HepG2 (cell line): Measurements from ENCODE around the gene TBC1D4. TPM values are rescaled to one million over a fixed set of nuclear protein-coding genes. Genes with fewer than 3 reads are reported as not detected.

Source experiments
- ATAC-seq: fragments of 200-7000 bp; cut with Tn5 transposase; 3 replicates; pipeline ENCODE4 v1.9.1; 2020; ENCODE audit warnings: mild to moderate bottlenecking, moderate library complexity
- BruUV-seq: library from RNA; stranded (reverse); fragments of 400-500 nt; replicated peaks from 2 replicates; lab custom pipeline; 2021; lab: Mats Ljungman, UMichigan
- CTCF ChIA-PET: fragments of 300-600 bp; formaldehyde crosslinking; extraction: SDS; loops from one replicate; lab custom pipeline; 2021; ENCODE audit warnings: low total read pairs, inconsistent platforms, low intra/inter-chr PET ratio; lab: Yijun Ruan, JAX
- POLR2A ChIA-PET: fragments of 350-600 bp; sonication (Branson Sonifier 250); formaldehyde crosslinking; loops from one replicate; lab custom pipeline; 2020; ENCODE audit warnings: antibody characterized with exemption, inconsistent platforms; lab: Yijun Ruan, JAX
- DNase-seq: peaks from one replicate; pipeline ENCODE4 v3.0.0-alpha.2; 2015; ENCODE audit warnings: low spot score
- FAIRE-seq: peaks from 3 replicates; lab custom pipeline; 2011; peaks lifted over from hg19 to GRCh38; lab: Jason Lieb, UNC
- H2AFZ ChIP-seq: one replicate; pipeline ENCODE4 v1.6.1; 2011; ENCODE audit warnings: low read length, inconsistent platforms
- H3K27ac ChIP-seq: fragments of 300-600 bp; 3 replicates; pipeline ENCODE4 v1.8.0; 2011; ENCODE audit warnings: mixed run types, mild to moderate bottlenecking, mixed read lengths, low read length, inconsistent platforms; ENCODE audit not compliant: insufficient read depth; ENCODE audit errors: extremely low read length
- H3K27me3 ChIP-seq, 2 experiments: fragments of 200-600 bp in 1 of 2; 2 replicates in 1 of 2; 3 replicates in 1 of 2; pipeline versions ENCODE4 v1.6.0 to v1.8.0; 2011; ENCODE audit warnings: low read length in 2 of 2, mild to moderate bottlenecking in 2 of 2, moderate library complexity in 2 of 2, inconsistent platforms in 1 of 2; ENCODE audit not compliant: insufficient read depth in 2 of 2, control insufficient read depth in 1 of 2
- H3K36me3 ChIP-seq, 2 experiments: fragments of 200-600 bp in 1 of 2; replicated peaks in 1 of 2; 2 replicates in 1 of 2; 3 replicates in 1 of 2; pipeline versions ENCODE4 v1.5.1 to v1.8.0; 2011; ENCODE audit warnings: low read length in 2 of 2, inconsistent platforms in 1 of 2; ENCODE audit not compliant: insufficient read depth in 2 of 2, control insufficient read depth in 1 of 2
- H3K4me1 ChIP-seq: 2 replicates; pipeline ENCODE4 v1.5.1; 2012; ENCODE audit warnings: low read length, inconsistent platforms; ENCODE audit not compliant: insufficient read depth
- H3K4me2 ChIP-seq: 2 replicates; pipeline ENCODE4 v1.6.0; 2011; ENCODE audit warnings: low read depth, low read length, inconsistent platforms
- H3K4me3 ChIP-seq, 3 experiments: fragments of 200-600 bp in 1 of 3; sonication (generic), shearing (Covaris generic) in 1 of 3; replicated peaks in 1 of 3; 2 replicates each; pipeline ENCODE4 v1.5.1; 2011 to 2016; ENCODE audit warnings: low read length in 3 of 3, inconsistent platforms in 2 of 3, low read depth in 2 of 3, mild to moderate bottlenecking in 2 of 3, control low read depth in 1 of 3, mixed read lengths in 1 of 3; ENCODE audit not compliant: insufficient read depth in 1 of 3
- H3K79me2 ChIP-seq: one replicate; pipeline ENCODE4 v1.6.1; 2011; ENCODE audit warnings: low read length, inconsistent platforms; ENCODE audit not compliant: insufficient read depth
- H3K9ac ChIP-seq: 2 replicates; pipeline ENCODE4 v1.6.0; 2011; ENCODE audit warnings: mild to moderate bottlenecking, low read depth, low read length, inconsistent platforms; ENCODE audit not compliant: insufficient read depth
- H3K9me3 ChIP-seq: 2 replicates; pipeline ENCODE4 v1.5.1; 2012; ENCODE audit warnings: mild to moderate bottlenecking, low read length
- H4K20me1 ChIP-seq: 2 replicates; pipeline ENCODE4 v1.6.0; 2011; ENCODE audit warnings: inconsistent platforms, mild to moderate bottlenecking, low read length, moderate library complexity; ENCODE audit not compliant: insufficient read depth
- ARID5B ChIP-seq: IDR thresholded peaks from 2 replicates; pipeline ENCODE4 v1.4.0; 2020; ENCODE audit warnings: mild to moderate bottlenecking, missing genetic modification reagents
- CENPT ChIP-seq: sonication (generic); formaldehyde crosslinking; IDR thresholded peaks from 2 replicates; pipeline ENCODE4 v1.8.0; 2022; ENCODE audit warnings: low read depth, mild to moderate bottlenecking, moderate library complexity, missing genetic modification reagents
- HHEX ChIP-seq: IDR thresholded peaks from 2 replicates; pipeline ENCODE4 v1.6.1; 2016; ENCODE audit warnings: control low read depth
- KAT7 ChIP-seq: IDR thresholded peaks from 2 replicates; pipeline ENCODE4 v1.6.1; 2018; ENCODE audit warnings: borderline replicate concordance, missing compliant biosample characterization
- NONO ChIP-seq, 2 experiments: fragments of 450-650 bp in 1 of 2; sonication (generic) in 1 of 2; formaldehyde crosslinking in 1 of 2; IDR thresholded peaks in 1 of 2; conservative IDR thresholded peaks in 1 of 2; 2 replicates each; pipeline versions ENCODE4 v1.6.1 to v1.8.0; 2017 to 2022; ENCODE audit warnings: mild to moderate bottlenecking in 1 of 2, missing genetic modification reagents in 1 of 2, moderate library complexity in 1 of 2
- THAP9 ChIP-seq: sonication (generic); formaldehyde crosslinking; IDR thresholded peaks from 2 replicates; pipeline ENCODE4; 2020; ENCODE audit warnings: missing genetic modification reagents, mild to moderate bottlenecking, borderline replicate concordance
- TSC22D2 ChIP-seq: sonication (generic); formaldehyde crosslinking; IDR thresholded peaks from 2 replicates; pipeline ENCODE4 v1.5.1; 2020; ENCODE audit warnings: missing genetic modification reagents, mild to moderate bottlenecking, borderline replicate concordance
- ZNF234 ChIP-seq: sonication (generic); formaldehyde crosslinking; conservative IDR thresholded peaks from 2 replicates; pipeline ENCODE4 v1.5.1; 2020; ENCODE audit warnings: mild to moderate bottlenecking, missing genetic modification reagents
- ZNF569 ChIP-seq: sonication (generic); formaldehyde crosslinking; IDR thresholded peaks from 2 replicates; pipeline ENCODE4 v1.5.0; 2020; ENCODE audit warnings: mild to moderate bottlenecking, missing genetic modification reagents, moderate library complexity, borderline replicate concordance
- ZNF670 ChIP-seq: sonication (generic); formaldehyde crosslinking; IDR thresholded peaks from 2 replicates; pipeline ENCODE4 v1.8.0; 2022; ENCODE audit warnings: mild to moderate bottlenecking, missing genetic modification reagents, borderline replicate concordance
- WGBS: methylation state at CpG from one replicate; pipeline ENCODE4 v1.1.6; 2017; ENCODE audit warnings: low lambda C conversion rate; 5-methylcytosine and 5-hydroxymethylcytosine counted together
- in situ Hi-C: cut with HindIII; loops from 2 replicates; pipeline ENCODE4 v1.10.0; 2017; ENCODE audit warnings: low pct_unique_long_range_greater_than_20kb; ENCODE audit not compliant: extremely low pct_ligation_motif_present
- intact Hi-C: fragments of 100-400 bp; cut with micrococcal nuclease; formaldehyde crosslinking; loops from one replicate; pipeline ENCODE4 v1.10.0; 2022; ENCODE audit not compliant: unreplicated experiment
- polyA plus RNA-seq, 8 experiments: library from polyadenylated mRNA; depleted of rRNA in 3 of 8; stranded (reverse) in 7 of 8; unstranded in 1 of 8; fragments of >200 nt; fragmentation: Illumina TruSeq in 4 of 8; extraction: Trizol in 4 of 8; gene quantifications; 2 replicates each; pipeline versions ENCODE4 v1.2.1 to v1.2.3, GENCODE V29; 2011 to 2016; ENCODE audit warnings: low read depth in 4 of 8, missing spikeins in 1 of 8, mixed read lengths in 1 of 8; ENCODE audit not compliant: insufficient read depth in 1 of 8
- total RNA-seq, 5 experiments: library from RNA; depleted of rRNA; stranded (reverse); fragments of >200 nt; fragmentation: Illumina TruSeq; extraction: Trizol; gene quantifications; 2 replicates each; pipeline ENCODE4 v1.2.3, GENCODE V29; 2016; ENCODE audit warnings: low read depth in 1 of 5
- TF ChIP-seq, protein P1 (sequence below): sonication (generic); formaldehyde crosslinking; IDR thresholded peaks from 2 replicates; pipeline ENCODE4 v1.8.0; 2022; ENCODE audit warnings: low read depth, missing genetic modification reagents
- TF ChIP-seq, protein P2 (sequence below): sonication (generic); formaldehyde crosslinking; IDR thresholded peaks from 2 replicates; pipeline ENCODE4 v1.4.0; 2020; ENCODE audit warnings: mild to moderate bottlenecking, missing genetic modification reagents

The TBC1D4 gene
- total and polyA plus RNA-seq, 2 of the 13 experiments (the other 11 are each of a cell fraction or from before 2014, with no cell fraction given), result 35.9 to 64.4 TPM

GRCh38 chr13:75485286-75486062, 3.5 kb upstream of the TBC1D4 start:
- intact Hi-C loops, result no loop called here
- Histone ChIP-seq H4K20me1 (no peaks in the 10 kb centered on the region), H3K4me2 (peak overlapping the region; percentile 38), H3K4me1 (peaks cover 59% of the 10 kb centered on the region), H3K36me3 (no peaks in the 10 kb centered on the region), H3K27me3 (no peaks in the 10 kb centered on the region; a peak in 1 of 5 replicates), H3K9ac (no peak overlapping the region), H3K27ac (peak overlapping the region; percentile 53), H2AFZ (no peak overlapping the region), H3K9me3 (no peaks in the 10 kb centered on the region), H3K79me2 (peaks cover 12% of the 10 kb centered on the region), H3K4me3 (no peak overlapping the region; a peak in 1 of 6 replicates)
- ATAC-seq (no peak), FAIRE-seq (no peak), DNase-seq (peak; percentile 81)
- ChIA-PET CTCF (interaction anchor here (2.3 kb wide), 1 partner anchor 64 kb away, joined by 9 read pairs; the partner anchor contains the start of gene UCHL3), POLR2A (interaction anchor here (1.0 kb wide), 1 partner anchor 74 kb away, joined by 3 read pairs; no protein-coding TSS in a partner anchor)
- WGBS, result 44% methylated on average over 1 of the region's 1 CpG
- no TSS peak for BruUV-seq
- in situ Hi-C loops, result loop anchor here (5.0 kb wide), 1 partner anchor 62 kb away; the partner anchor contains the start of gene UCHL3
- TF ChIP-seq NONO (IDR thresholded peaks at IDR 0.05) (no peak), NONO (CRISPR knock-in tag; conservative IDR thresholded peaks at IDR 0.05) (no peak), ZNF234 (CRISPR knock-in tag) (no peak), ARID5B (peak; percentile 29; the same call in 1 of the 2 replicates), HHEX (CRISPR knock-in tag) (no peak), TSC22D2 (CRISPR knock-in tag) (no peak), KAT7 (no peak), ZNF569 (CRISPR knock-in tag) (no peak), ZNF670 (CRISPR knock-in tag) (no peak), CENPT (no peak), THAP9 (CRISPR knock-in tag) (no peak)
- TF ChIP-seq, protein P1, sequence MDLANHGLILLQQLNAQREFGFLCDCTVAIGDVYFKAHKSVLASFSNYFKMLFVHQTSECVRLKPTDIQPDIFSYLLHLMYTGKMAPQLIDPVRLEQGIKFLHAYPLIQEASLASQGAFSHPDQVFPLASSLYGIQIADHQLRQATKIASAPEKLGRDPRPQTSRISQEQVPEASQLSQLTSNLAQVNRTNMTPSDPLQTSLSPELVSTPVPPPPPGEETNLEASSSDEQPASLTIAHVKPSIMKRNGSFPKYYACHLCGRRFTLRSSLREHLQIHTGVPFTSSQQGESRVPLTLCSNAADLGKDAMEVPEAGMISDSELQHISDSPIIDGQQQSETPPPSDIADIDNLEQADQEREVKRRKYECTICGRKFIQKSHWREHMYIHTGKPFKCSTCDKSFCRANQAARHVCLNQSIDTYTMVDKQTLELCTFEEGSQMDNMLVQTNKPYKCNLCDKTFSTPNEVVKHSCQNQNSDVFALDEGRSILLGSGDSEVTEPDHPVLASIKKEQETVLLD (CRISPR knock-in tag), result no peak
- TF ChIP-seq, protein P2, sequence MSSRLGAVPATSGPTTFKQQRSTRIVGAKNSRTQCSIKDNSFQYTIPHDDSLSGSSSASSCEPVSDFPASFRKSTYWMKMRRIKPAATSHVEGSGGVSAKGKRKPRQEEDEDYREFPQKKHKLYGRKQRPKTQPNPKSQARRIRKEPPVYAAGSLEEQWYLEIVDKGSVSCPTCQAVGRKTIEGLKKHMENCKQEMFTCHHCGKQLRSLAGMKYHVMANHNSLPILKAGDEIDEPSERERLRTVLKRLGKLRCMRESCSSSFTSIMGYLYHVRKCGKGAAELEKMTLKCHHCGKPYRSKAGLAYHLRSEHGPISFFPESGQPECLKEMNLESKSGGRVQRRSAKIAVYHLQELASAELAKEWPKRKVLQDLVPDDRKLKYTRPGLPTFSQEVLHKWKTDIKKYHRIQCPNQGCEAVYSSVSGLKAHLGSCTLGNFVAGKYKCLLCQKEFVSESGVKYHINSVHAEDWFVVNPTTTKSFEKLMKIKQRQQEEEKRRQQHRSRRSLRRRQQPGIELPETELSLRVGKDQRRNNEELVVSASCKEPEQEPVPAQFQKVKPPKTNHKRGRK (CRISPR knock-in tag), result no peak
